A549 (cell line): Measurements from ENCODE around the gene GLIS1. TPM values are rescaled to one million over a fixed set of nuclear protein-coding genes. Genes with fewer than 3 reads are reported as not detected.

Experiments used
- ATAC-seq, 2 experiments: fragments of 200-7000 bp in 1 of 2; fragments of >200 bp in 1 of 2; cut with Nextera tagmentation in 1 of 2; cut with Tn5 transposase in 1 of 2; 3 replicates each; pipeline versions ENCODE4 v1.8.0 to v1.9.1; 2018 to 2020; ENCODE audit warnings: mild to moderate bottlenecking in 1 of 2, moderate library complexity in 1 of 2
- CTCF ChIA-PET: fragments of 300-600 bp; sonication (Branson Sonifier 250); formaldehyde crosslinking; extraction: SDS; loops from one replicate; lab custom pipeline; 2021; ENCODE audit warnings: antibody characterized with exemption, inconsistent platforms; lab: Yijun Ruan, JAX
- POLR2A ChIA-PET: fragments of 350-600 bp; formaldehyde crosslinking; extraction: SDS; loops from one replicate; lab custom pipeline; 2021; ENCODE audit warnings: antibody characterized with exemption, inconsistent platforms; lab: Yijun Ruan, JAX
- DNase-seq, 2 experiments: peaks; one replicate each; pipeline versions ENCODE4 v3.0.0 to v3.0.0-alpha.2; 2011 to 2016; ENCODE audit warnings: low read depth in 1 of 2, low spot score in 1 of 2
- FAIRE-seq: peaks from 2 replicates; lab custom pipeline; 2011; peaks lifted over from hg19 to GRCh38; lab: Jason Lieb, UNC
- H3K27ac ChIP-seq, 2 experiments: fragments of >200 bp; sonication (Bioruptor Twin); formaldehyde crosslinking; 3 replicates each; pipeline ENCODE4 v1.5.1; 2016 to 2017
- H3K4me1 ChIP-seq: fragments of >200 bp; sonication (Bioruptor Twin); formaldehyde crosslinking; 3 replicates; pipeline ENCODE4 v1.6.1; 2016
- H3K4me2 ChIP-seq: fragments of >200 bp; sonication (Bioruptor Twin); formaldehyde crosslinking; 3 replicates; pipeline ENCODE4 v1.6.1; 2016
- H3K4me3 ChIP-seq: fragments of >200 bp; sonication (Bioruptor Twin); formaldehyde crosslinking; 3 replicates; pipeline ENCODE4 v1.5.1; 2016
- H3K9me3 ChIP-seq: fragments of >200 bp; sonication (Bioruptor Twin); formaldehyde crosslinking; 3 replicates; pipeline ENCODE4 v1.6.1; 2016
- BCL3 ChIP-seq: fragments of >200 bp; sonication (Bioruptor Twin); formaldehyde crosslinking; IDR thresholded peaks from 3 replicates; pipeline ENCODE4 v1.6.1; 2016
- CBX2 ChIP-seq: fragments of 200-600 bp; sonication (generic); IDR thresholded peaks from 2 replicates; pipeline ENCODE4 v1.6.1; 2016; ENCODE audit warnings: low read depth, mild to moderate bottlenecking, borderline replicate concordance
- CBX8 ChIP-seq: fragments of 200-600 bp; sonication (generic); IDR thresholded peaks from 2 replicates; pipeline ENCODE4 v1.6.1; 2016
- CEBPB ChIP-seq, 2 experiments: fragments of >200 bp in 1 of 2; sonication (Bioruptor Twin) in 1 of 2; formaldehyde crosslinking in 1 of 2; IDR thresholded peaks; 2 replicates each; pipeline ENCODE4 v1.6.1; 2012 to 2016
- CTCF ChIP-seq: fragments of >200 bp; sonication (Bioruptor Twin); formaldehyde crosslinking; IDR thresholded peaks from 3 replicates; pipeline ENCODE4 v1.5.1; 2016
- E2F6 ChIP-seq: IDR thresholded peaks from 2 replicates; pipeline ENCODE4 v1.6.1; 2012; ENCODE audit warnings: low read depth, borderline replicate concordance
- EHF ChIP-seq: fragments of 250-450 bp; sonication (Bioruptor Pico); IDR thresholded peaks from 2 replicates; pipeline ENCODE4 v1.5.0; 2020; ENCODE audit warnings: mild to moderate bottlenecking
- EHMT2 ChIP-seq: fragments of 200-600 bp; sonication (generic); IDR thresholded peaks from 2 replicates; pipeline ENCODE4 v1.6.1; 2016; ENCODE audit warnings: antibody characterized with exemption, low read depth, mild to moderate bottlenecking, moderate library complexity
- EP300 ChIP-seq, 2 experiments: fragments of >200 bp; sonication (Bioruptor Twin); formaldehyde crosslinking; IDR thresholded peaks; 2 replicates in 1 of 2; 3 replicates in 1 of 2; pipeline ENCODE4 v1.6.1; 2016 to 2017
- ESRRA ChIP-seq: fragments of 150-350 bp; IDR thresholded peaks from 2 replicates; pipeline ENCODE4 v1.6.1; 2014; ENCODE audit warnings: mild to moderate bottlenecking, low read length, borderline replicate concordance
- FOXS1 ChIP-seq: fragments of 250-450 bp; sonication (Bioruptor Pico); IDR thresholded peaks from 2 replicates; pipeline ENCODE4 v1.5.0; 2020; ENCODE audit warnings: mild to moderate bottlenecking, moderate library complexity
- HMGXB4 ChIP-seq: fragments of 250-450 bp; sonication (Bioruptor Pico); IDR thresholded peaks from 2 replicates; pipeline ENCODE4 v1.5.0; 2021; ENCODE audit warnings: mild to moderate bottlenecking, moderate library complexity, borderline replicate concordance
- HOXB13 ChIP-seq: fragments of 250-450 bp; sonication (Bioruptor Pico); IDR thresholded peaks from 2 replicates; pipeline ENCODE4 v1.5.0; 2020; ENCODE audit warnings: low read depth, mild to moderate bottlenecking, moderate library complexity
- MAFK ChIP-seq: fragments of 450-650 bp; IDR thresholded peaks from 2 replicates; pipeline ENCODE4 v1.6.1; 2014; ENCODE audit not compliant: partially characterized antibody
- MAZ ChIP-seq: fragments of 150-350 bp; IDR thresholded peaks from 2 replicates; pipeline ENCODE4 v1.6.1; 2014; ENCODE audit warnings: antibody characterized with exemption, low read depth, low read length, borderline replicate concordance
- NFE2L2 ChIP-seq: fragments of 150-350 bp; conservative IDR thresholded peaks from 2 replicates; pipeline ENCODE4 v1.6.1; 2014; ENCODE audit warnings: low read length
- POLR2AphosphoS2 ChIP-seq: conservative IDR thresholded peaks from 2 replicates; pipeline ENCODE4 v1.6.1; 2012; ENCODE audit warnings: low read length, improper control_type of control experiment, inconsistent platforms
- RAD21 ChIP-seq, 2 experiments: fragments of >200 bp in 1 of 2; sonication (Bioruptor Twin) in 1 of 2; formaldehyde crosslinking in 1 of 2; IDR thresholded peaks in 1 of 2; conservative IDR thresholded peaks in 1 of 2; 2 replicates in 1 of 2; 3 replicates in 1 of 2; pipeline ENCODE4 v1.6.1; 2012 to 2018; ENCODE audit warnings: inconsistent platforms in 1 of 2
- RARB ChIP-seq: fragments of 250-450 bp; sonication (Bioruptor Pico); IDR thresholded peaks from 2 replicates; pipeline ENCODE4 v1.8.0; 2021; ENCODE audit warnings: mild to moderate bottlenecking, moderate library complexity
- RCOR1 ChIP-seq: fragments of 150-350 bp; IDR thresholded peaks from 2 replicates; pipeline ENCODE4 v1.6.1; 2014; ENCODE audit warnings: antibody characterized with exemption, low read length, low read depth
- RFX5 ChIP-seq: fragments of 450-650 bp; IDR thresholded peaks from 2 replicates; pipeline ENCODE4 v1.7.1; 2014; ENCODE audit warnings: antibody characterized with exemption, mild to moderate bottlenecking, moderate library complexity
- USF2 ChIP-seq: fragments of 450-650 bp; IDR thresholded peaks from 2 replicates; pipeline ENCODE4 v1.6.1; 2014; ENCODE audit warnings: antibody characterized with exemption
- ZC3H11A ChIP-seq: fragments of 450-650 bp; IDR thresholded peaks from 2 replicates; pipeline ENCODE4 v1.6.1; 2014; ENCODE audit warnings: antibody characterized with exemption, mild to moderate bottlenecking
- ZNF302 ChIP-seq: fragments of 250-450 bp; sonication (Bioruptor Pico); IDR thresholded peaks from 2 replicates; pipeline ENCODE4 v1.9.0; 2021; ENCODE audit warnings: inconsistent platforms, mild to moderate bottlenecking, moderate library complexity
- ZSCAN20 ChIP-seq: fragments of 250-450 bp; sonication (Bioruptor Pico); IDR thresholded peaks from 2 replicates; pipeline ENCODE4 v1.8.0; 2022; ENCODE audit warnings: mild to moderate bottlenecking, moderate library complexity
- WGBS: methylation state at CpG from one replicate; pipeline ENCODE4 v1.1.6; 2017; ENCODE audit errors: missing lambda C conversion rate; 5-methylcytosine and 5-hydroxymethylcytosine counted together
- polyA plus RNA-seq, 4 experiments: library from polyadenylated mRNA; depleted of rRNA in 3 of 4; stranded (reverse); fragments of >200 nt; fragmentation: RNase III in 1 of 4; extraction: RNeasy Plus Mini Kit Qiagen cat#74134 plus additional on column Dnase treatment in 1 of 4; gene quantifications; 2 replicates in 3 of 4; 3 replicates in 1 of 4; pipeline ENCODE4 v1.2.3, GENCODE V29; 2011 to 2017

GLIS1 gene
- polyA plus RNA-seq, 2 of the 4 experiments (the other 2 are of a cell fraction): 0.04 TPM; not detected in 1

GRCh38 chr1:53629101-53629691 lies 109.8 kb downstream of the GLIS1 start:
- H3K27ac ChIP-seq: no peak overlapping the region
- ATAC-seq: no peak
- FAIRE-seq: no peak
- no peak overlapping the region for H3K4me2 ChIP-seq
- TF ChIP-seq RCOR1 (no peak), USF2 (no peak), RFX5 (no peak), EHMT2 (no peak), MAZ (no peak), CBX8 (no peak), NFE2L2 (no peak), EHF (CRISPR knock-in tag) (no peak), ZNF302 (CRISPR knock-in tag) (no peak)
- CTCF ChIA-PET: no interaction called here
- no peaks in the 10 kb centered on the region for H3K4me1 ChIP-seq
- POLR2A ChIA-PET: no interaction called here
- no peak overlapping the region for H3K4me3 ChIP-seq
- 55% methylated on average over 6 of the region's 7 CpGs for WGBS
- DNase-seq: no peak
- no peaks in the 10 kb centered on the region for H3K9me3 ChIP-seq

- Histone ChIP-seq H3K27ac (no peak overlapping the region), H3K4me3 (no peak overlapping the region), H3K9me3 (no peaks in the 10 kb centered on the region), H3K4me2 (no peak overlapping the region)
- FAIRE-seq (no peak), DNase-seq (no peak), ATAC-seq (no peak)
- 59% methylated on average over 13 of the region's 14 CpGs for WGBS
- ChIA-PET POLR2A (no interaction called here), CTCF (no interaction called here)
- no peak for TF ChIP-seq ESRRA
- no peak for TF ChIP-seq CTCF
- no peak for TF ChIP-seq EP300 (IDR thresholded peaks at IDR 0.05)
- no peak for TF ChIP-seq MAFK
- no peak for TF ChIP-seq BCL3
- no peak for TF ChIP-seq E2F6
- TF ChIP-seq HOXB13 (CRISPR knock-in tag): no peak
- no peak for TF ChIP-seq ZC3H11A
- TF ChIP-seq ZNF302 (CRISPR knock-in tag): no peak
- no peak for TF ChIP-seq ZSCAN20 (CRISPR knock-in tag)
- TF ChIP-seq CEBPB (IDR thresholded peaks at IDR 0.05): no peak
- TF ChIP-seq HMGXB4: no peak
- no peak for TF ChIP-seq RCOR1
- TF ChIP-seq FOXS1 (CRISPR knock-in tag): no peak
- TF ChIP-seq POLR2AphosphoS2: no peak
- TF ChIP-seq RAD21 (conservative IDR thresholded peaks at IDR 0.05 in 1 of 2, IDR thresholded peaks at IDR 0.05 in 1 of 2): no peak
- no peak for TF ChIP-seq MAZ
- no peak for TF ChIP-seq CBX2
- TF ChIP-seq RARB (CRISPR knock-in tag): no peak
- TF ChIP-seq NFE2L2: no peak
- TF ChIP-seq, all 56 proteins: peak for 0
- no peaks in the 10 kb centered on the region for H3K4me1 ChIP-seq
Measured at GRCh38 chr1:53628286-53628955, 110.5 kb downstream of the GLIS1 start.
